Hepatocyte (in vitro differentiated cells): ENCODE measurements around the gene DAGLB. TPM values are rescaled to one million over a fixed set of nuclear protein-coding genes. Genes with fewer than 3 reads are reported as not detected.

Experiments used
- DNase-seq: peaks from one replicate; pipeline ENCODE4 v3.0.0-alpha.2; 2016; ENCODE audit warnings: low spot score
- H2AFZ ChIP-seq: fragments of 200-600 bp; sonication (generic); 2 replicates; pipeline ENCODE4 v1.6.0; 2016; ENCODE audit warnings: antibody characterized with exemption, mild to moderate bottlenecking
- H3K27ac ChIP-seq: fragments of 200-600 bp; sonication (generic); 2 replicates; pipeline ENCODE4 v1.5.1; 2016; ENCODE audit warnings: mild to moderate bottlenecking
- H3K27me3 ChIP-seq: fragments of 200-600 bp; sonication (generic); 2 replicates; pipeline ENCODE4 v1.6.1; 2016
- H3K36me3 ChIP-seq: fragments of 200-600 bp; sonication (generic); replicated peaks from 2 replicates; pipeline ENCODE4 v1.5.1; 2016; ENCODE audit warnings: low read depth; ENCODE audit not compliant: insufficient read depth
- H3K4me1 ChIP-seq: fragments of 200-600 bp; sonication (generic); 2 replicates; pipeline ENCODE4 v1.5.1; 2016; ENCODE audit warnings: mild to moderate bottlenecking, moderate library complexity; ENCODE audit not compliant: insufficient read depth
- H3K4me2 ChIP-seq: fragments of 200-600 bp; sonication (generic); 2 replicates; pipeline ENCODE4 v1.6.0; 2016
- H3K4me3 ChIP-seq: fragments of 200-600 bp; sonication (generic); 2 replicates; pipeline ENCODE4 v1.5.1; 2016; ENCODE audit warnings: mild to moderate bottlenecking
- H3K79me2 ChIP-seq: fragments of 200-600 bp; sonication (generic); 2 replicates; pipeline ENCODE4 v1.6.0; 2017; ENCODE audit warnings: mild to moderate bottlenecking
- H3K9me2 ChIP-seq: fragments of 200-600 bp; sonication (generic); replicated peaks from 2 replicates; pipeline ENCODE4 v1.6.0; 2017; ENCODE audit warnings: mild to moderate bottlenecking; ENCODE audit not compliant: insufficient read depth
- H3K9me3 ChIP-seq: fragments of 200-600 bp; sonication (generic); 2 replicates; pipeline ENCODE4 v1.5.1; 2016; ENCODE audit warnings: low read depth, mild to moderate bottlenecking
- H4K20me1 ChIP-seq: fragments of 200-600 bp; sonication (generic); 2 replicates; pipeline ENCODE4 v1.6.0; 2016; ENCODE audit warnings: mild to moderate bottlenecking; ENCODE audit not compliant: insufficient read depth, poor library complexity, severe bottlenecking
- EZH2 ChIP-seq: fragments of 200-600 bp; sonication (generic); IDR thresholded peaks from 2 replicates; pipeline ENCODE4 v1.6.1; 2016; ENCODE audit warnings: antibody characterized with exemption, mild to moderate bottlenecking, borderline replicate concordance
- EZH2phosphoT487 ChIP-seq: fragments of 200-600 bp; sonication (generic); IDR thresholded peaks from one replicate; pipeline ENCODE4 v1.6.1; 2018; ENCODE audit warnings: antibody characterized with exemption, mild to moderate bottlenecking, low read depth, moderate library complexity; ENCODE audit not compliant: unreplicated experiment, severe bottlenecking
- WGBS: methylation state at CpG from one replicate; pipeline ENCODE4 v1.1.6; 2016; ENCODE audit warnings: low lambda C conversion rate; ENCODE audit errors: missing lambda C conversion rate; 5-methylcytosine and 5-hydroxymethylcytosine counted together
- polyA plus RNA-seq: library from polyadenylated mRNA; unstranded; fragments of >200 nt; fragmentation: Nextera tagmentation; extraction: Ambion mirVana; gene quantifications from 2 replicates; pipeline ENCODE4 v1.2.1, GENCODE V29; 2016
- total RNA-seq: library from RNA; depleted of rRNA; stranded (reverse); fragments of >200 nt; gene quantifications from 2 replicates; pipeline ENCODE4 v1.2.3, GENCODE V29; 2014
- TF ChIP-seq, protein P1 (sequence below): fragments of 200-600 bp; sonication (generic); IDR thresholded peaks from 2 replicates; pipeline ENCODE4 v1.5.1; 2016; ENCODE audit warnings: antibody characterized with exemption, mild to moderate bottlenecking; ENCODE audit not compliant: poor library complexity

The DAGLB gene
- total and polyA plus RNA-seq, 2 experiments from 2014 or later: 17.5 to 22.2 TPM

DNA sequence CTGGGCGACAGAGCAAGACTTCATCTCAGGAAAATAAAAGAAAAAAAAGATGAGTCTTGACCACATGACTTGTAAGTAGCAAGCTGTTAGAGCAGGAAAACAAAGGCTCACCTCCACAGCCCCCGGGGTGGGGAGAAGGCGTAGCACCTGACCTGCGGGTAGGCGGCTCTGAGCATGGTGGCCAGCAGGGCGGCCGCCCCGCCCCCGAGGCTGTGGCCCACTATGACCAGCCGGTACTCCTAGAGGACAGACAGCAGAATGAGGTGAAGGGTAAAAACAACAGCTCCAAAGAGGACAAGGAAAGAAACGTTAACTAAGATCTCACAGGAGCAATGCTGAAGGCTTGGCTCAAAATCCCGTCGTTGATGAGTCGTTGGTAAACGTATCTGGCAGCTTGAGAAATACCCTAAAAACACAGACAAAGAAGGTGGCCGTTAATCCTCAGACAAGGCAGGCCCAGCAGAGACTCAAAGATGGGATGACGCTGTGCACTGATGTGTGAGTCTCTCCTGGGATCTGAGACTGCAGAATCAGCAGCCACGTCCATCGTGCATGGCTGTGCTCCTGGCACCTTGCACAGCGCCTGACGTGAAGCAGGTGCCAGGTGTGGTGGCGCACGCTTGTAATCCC, 31.1 kb downstream of the DAGLB start:
- WGBS: 79% methylated on average over 23 of the region's 23 CpGs
- H3K4me2 ChIP-seq: no peak overlapping the region

DNA sequence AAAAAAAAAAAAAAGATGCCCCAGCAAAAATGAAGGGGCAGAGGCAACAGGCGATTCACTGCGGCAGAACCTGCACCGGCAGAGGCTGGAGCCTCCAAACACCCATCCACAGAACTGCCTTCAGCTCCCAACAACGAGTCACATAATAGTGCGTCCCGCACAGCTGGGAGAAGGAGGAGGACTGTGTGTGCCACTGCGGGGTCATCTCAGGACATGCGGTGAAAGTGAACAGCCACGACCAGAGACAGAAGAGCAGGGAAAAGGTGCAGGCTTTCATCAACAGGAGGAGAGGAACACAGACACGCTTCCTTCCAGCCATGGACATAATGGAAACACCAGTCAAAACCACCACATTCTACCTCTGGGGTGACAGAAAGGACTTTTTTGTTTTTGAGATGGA, 34.1 kb downstream of the DAGLB start:
- Histone ChIP-seq H3K27ac (no peak overlapping the region), H3K36me3 (no peaks in the 10 kb centered on the region), H4K20me1 (no peaks in the 10 kb centered on the region), H3K9me2 (no peaks in the 10 kb centered on the region), H3K79me2 (no peaks in the 10 kb centered on the region), H3K4me3 (no peak overlapping the region), H3K4me1 (no peaks in the 10 kb centered on the region), H3K27me3 (no peaks in the 10 kb centered on the region), H2AFZ (no peak overlapping the region), H3K9me3 (no peaks in the 10 kb centered on the region), H3K4me2 (no peak overlapping the region)
- TF ChIP-seq EZH2 (no peak), EZH2phosphoT487 (no peak)
- TF ChIP-seq, protein P1, sequence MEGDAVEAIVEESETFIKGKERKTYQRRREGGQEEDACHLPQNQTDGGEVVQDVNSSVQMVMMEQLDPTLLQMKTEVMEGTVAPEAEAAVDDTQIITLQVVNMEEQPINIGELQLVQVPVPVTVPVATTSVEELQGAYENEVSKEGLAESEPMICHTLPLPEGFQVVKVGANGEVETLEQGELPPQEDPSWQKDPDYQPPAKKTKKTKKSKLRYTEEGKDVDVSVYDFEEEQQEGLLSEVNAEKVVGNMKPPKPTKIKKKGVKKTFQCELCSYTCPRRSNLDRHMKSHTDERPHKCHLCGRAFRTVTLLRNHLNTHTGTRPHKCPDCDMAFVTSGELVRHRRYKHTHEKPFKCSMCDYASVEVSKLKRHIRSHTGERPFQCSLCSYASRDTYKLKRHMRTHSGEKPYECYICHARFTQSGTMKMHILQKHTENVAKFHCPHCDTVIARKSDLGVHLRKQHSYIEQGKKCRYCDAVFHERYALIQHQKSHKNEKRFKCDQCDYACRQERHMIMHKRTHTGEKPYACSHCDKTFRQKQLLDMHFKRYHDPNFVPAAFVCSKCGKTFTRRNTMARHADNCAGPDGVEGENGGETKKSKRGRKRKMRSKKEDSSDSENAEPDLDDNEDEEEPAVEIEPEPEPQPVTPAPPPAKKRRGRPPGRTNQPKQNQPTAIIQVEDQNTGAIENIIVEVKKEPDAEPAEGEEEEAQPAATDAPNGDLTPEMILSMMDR: no peak
- 98% methylated on average over 10 of the region's 10 CpGs for WGBS
- DNase-seq: no peak

More for the DNA sequence above, 31.1 kb downstream of the DAGLB start:
- DNase-seq: no peak
- Histone ChIP-seq H3K9me2 (no peaks in the 10 kb centered on the region), H3K27me3 (no peaks in the 10 kb centered on the region), H2AFZ (no peak overlapping the region), H3K9me3 (no peaks in the 10 kb centered on the region), H3K79me2 (no peaks in the 10 kb centered on the region), H3K4me3 (no peak overlapping the region), H3K36me3 (no peaks in the 10 kb centered on the region), H3K4me1 (no peaks in the 10 kb centered on the region), H4K20me1 (no peaks in the 10 kb centered on the region), H3K27ac (no peak overlapping the region)
- no peak for TF ChIP-seq EZH2phosphoT487
- TF ChIP-seq EZH2: no peak
- TF ChIP-seq, protein P1: no peak

DNA sequence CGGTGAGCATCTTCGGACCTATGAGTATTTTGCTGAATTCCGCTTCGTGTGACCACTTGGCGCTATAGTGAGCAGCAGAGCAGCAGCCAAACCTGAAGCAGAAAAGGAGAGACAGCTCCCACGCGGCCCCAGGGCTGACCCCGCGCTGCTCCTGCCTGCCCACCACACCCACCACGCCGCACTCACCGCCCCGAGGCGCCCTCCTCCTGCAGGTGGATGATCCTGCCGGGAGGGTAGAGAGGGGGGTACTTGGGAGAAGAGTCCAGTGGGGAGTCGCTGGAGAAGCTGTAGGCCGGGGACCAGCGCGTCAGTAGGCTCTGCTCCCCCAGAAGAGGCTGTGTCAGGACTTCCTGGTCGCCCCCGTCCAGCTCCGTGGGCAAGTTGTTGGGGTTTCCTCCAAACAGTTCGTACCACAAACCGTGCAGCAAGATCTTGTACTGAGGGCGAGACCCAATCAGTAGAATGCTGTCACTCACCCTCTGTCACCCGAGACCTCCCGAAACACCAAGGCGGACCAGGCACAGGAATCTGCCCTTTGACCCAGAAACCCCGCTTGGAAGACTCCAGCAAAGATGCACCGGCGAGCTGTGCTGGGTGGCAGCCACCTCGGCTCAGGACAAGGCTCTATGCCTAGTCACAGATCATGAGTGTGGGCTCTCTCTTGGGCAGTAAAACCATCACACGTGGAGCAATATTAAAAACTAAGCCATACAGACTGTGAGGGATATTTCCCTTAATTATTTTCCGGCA, 37.6 kb downstream of the DAGLB start:
- Histone ChIP-seq H4K20me1 (no peaks in the 10 kb centered on the region), H3K9me2 (no peaks in the 10 kb centered on the region), H3K9me3 (no peaks in the 10 kb centered on the region), H2AFZ (no peak overlapping the region), H3K79me2 (peaks cover 6% of the 10 kb centered on the region), H3K4me1 (no peaks in the 10 kb centered on the region), H3K4me3 (no peak overlapping the region), H3K27ac (no peak overlapping the region), H3K36me3 (no peaks in the 10 kb centered on the region), H3K4me2 (no peak overlapping the region), H3K27me3 (no peaks in the 10 kb centered on the region)
- DNase-seq: no peak
- TF ChIP-seq EZH2: no peak
- TF ChIP-seq, protein P1: no peak
- 96% methylated on average over 33 of the region's 34 CpGs for WGBS
